ES-I3 (cell line): ENCODE results near the gene B3GAT1.
"Not testable (repeated sequence)": the region's sequence is repeated elsewhere in the genome, so short reads cannot be mapped to it uniquely, and the experiment has no call there.

Experiments
- H3K36me3 ChIP-seq: 2 replicates; pipeline ENCODE4 v1.6.1; 2013; ENCODE audit warnings: mild to moderate bottlenecking, low read length, control low read depth, moderate library complexity; ENCODE audit not compliant: insufficient read depth
- H3K4me1 ChIP-seq: 2 replicates; pipeline ENCODE4 v1.6.1; 2013; ENCODE audit warnings: mild to moderate bottlenecking, control low read depth, low read length; ENCODE audit not compliant: insufficient read depth
- H3K9ac ChIP-seq: 2 replicates; pipeline ENCODE4 v1.6.1; 2013; ENCODE audit warnings: low read depth, mild to moderate bottlenecking, low read length, moderate library complexity
- H3K9me3 ChIP-seq: 2 replicates; pipeline ENCODE4 v1.6.1; 2013; ENCODE audit warnings: mild to moderate bottlenecking, low read length, moderate library complexity; ENCODE audit not compliant: control insufficient read depth, insufficient read depth

The B3GAT1 gene

DNA sequence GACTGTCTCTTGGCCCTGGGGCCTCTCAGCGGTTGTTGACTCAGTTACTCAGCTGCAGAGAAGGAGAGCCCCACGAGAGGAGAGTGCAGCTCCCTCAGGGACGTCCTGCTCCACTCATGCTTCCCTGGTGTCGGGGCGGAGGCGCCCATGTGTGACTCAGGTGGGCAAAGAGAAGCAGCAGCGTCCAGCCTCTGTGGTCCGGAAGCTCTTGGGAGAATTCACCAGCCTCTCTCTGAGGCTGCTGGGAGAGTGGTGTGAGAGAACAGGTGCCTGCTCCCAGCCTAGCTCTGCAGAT is 54.5 kb downstream of the B3GAT1 start:
- Histone ChIP-seq H3K4me1 (no peaks in the 10 kb centered on the region), H3K36me3 (no peaks in the 10 kb centered on the region), H3K9ac (no peak overlapping the region), H3K9me3 (no peaks in the 10 kb centered on the region)

DNA sequence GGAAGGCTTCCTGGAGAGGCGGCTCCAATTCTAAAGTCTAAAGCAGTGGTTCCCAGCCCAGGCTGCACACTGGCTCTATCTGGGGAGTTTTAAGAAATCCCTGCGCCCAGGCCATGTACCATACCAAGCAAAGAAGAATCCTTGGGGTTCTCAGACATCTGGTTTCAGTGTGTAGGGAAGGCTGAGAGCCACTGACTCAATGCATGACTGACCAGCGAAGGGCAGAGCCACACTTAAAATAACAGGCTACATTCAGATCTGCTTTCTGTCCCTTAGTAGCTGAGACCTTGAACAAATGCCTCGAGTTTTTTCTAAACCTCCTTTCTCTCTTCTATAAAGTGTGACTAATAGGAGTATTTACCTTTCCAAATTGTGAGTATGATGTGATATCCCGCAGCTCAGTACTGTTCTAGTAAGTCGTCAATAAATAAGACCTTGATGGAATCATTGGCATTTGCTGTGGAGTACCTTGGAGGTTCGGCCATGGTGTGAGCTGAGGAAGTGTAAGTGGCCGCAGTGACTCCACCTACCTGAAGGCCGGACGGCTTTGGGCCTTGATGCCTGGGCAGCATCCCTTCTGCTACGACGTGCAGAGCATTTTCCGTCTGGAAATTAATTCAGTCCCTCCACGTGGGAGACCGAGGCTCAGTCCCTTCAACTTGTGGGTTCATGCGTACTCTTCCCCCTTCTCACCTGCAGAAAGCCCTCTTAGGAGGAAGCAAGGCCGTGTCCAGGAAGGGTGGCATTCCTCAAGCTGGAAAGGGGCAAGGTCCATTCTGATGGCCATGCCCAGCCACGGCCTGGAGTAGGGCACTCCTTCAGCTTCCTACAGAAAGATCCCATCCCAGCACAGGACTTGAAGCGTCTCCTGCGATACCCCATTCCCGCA is 55.1 kb downstream of the B3GAT1 start:
- Histone ChIP-seq H3K9me3 (no peaks in the 10 kb centered on the region), H3K36me3 (no peaks in the 10 kb centered on the region), H3K4me1 (no peaks in the 10 kb centered on the region), H3K9ac (no peak overlapping the region)

GRCh38 chr11:134355656-134356055 is 56.4 kb downstream of the B3GAT1 start:
- H3K9ac ChIP-seq: no peak overlapping the region
- no peaks in the 10 kb centered on the region for H3K9me3 ChIP-seq
- no peaks in the 10 kb centered on the region for H3K4me1 ChIP-seq
- no peaks in the 10 kb centered on the region for H3K36me3 ChIP-seq

DNA sequence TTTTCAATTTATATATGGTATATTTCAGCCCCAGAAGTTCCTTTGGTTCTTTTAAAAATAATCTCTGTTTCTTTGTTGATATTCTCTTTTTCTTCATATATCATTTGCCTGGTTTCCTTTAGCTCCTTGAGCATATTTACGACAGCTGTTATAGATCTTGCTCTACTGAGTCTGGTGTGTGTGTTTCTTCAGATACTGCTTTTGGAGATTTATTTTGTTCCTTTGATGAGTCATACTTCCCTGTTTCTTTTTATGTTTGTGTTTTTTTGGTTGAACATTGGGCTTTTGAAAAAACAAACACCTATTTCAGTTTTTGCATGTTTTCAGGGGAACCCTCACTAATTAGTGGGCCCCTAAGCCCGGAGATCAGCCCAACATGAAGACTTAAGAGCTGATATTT is 56.9 kb downstream of the B3GAT1 start:
- Histone ChIP-seq H3K9ac (no peak overlapping the region), H3K36me3 (no peaks in the 10 kb centered on the region), H3K9me3 (no peaks in the 10 kb centered on the region), H3K4me1 (no peaks in the 10 kb centered on the region)

DNA sequence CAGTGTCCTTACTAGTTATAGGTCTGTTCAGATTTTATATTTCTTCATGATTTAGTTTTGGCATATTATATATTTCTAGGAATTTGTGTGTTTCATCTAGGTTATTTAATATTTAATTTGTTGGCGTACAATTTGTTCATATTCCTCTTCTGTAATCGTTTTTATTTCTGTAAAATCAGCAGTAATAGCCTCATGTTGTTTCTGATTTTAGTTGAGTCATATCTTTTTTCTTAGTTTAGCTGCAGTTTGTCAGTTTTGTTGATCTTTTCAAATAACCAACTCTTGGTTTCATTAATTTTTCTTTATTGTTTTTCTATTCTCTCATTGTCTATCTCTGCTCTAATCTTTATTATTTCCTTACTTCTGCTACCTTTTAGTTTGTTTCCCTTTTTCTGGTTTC is 59.9 kb downstream of the B3GAT1 start:
- H3K9ac ChIP-seq: no peak overlapping the region
- H3K9me3 ChIP-seq: no peaks in the 10 kb centered on the region
- H3K4me1 ChIP-seq: peaks cover 9% of the 10 kb centered on the region; the same call in 1 of the 2 replicates
- no peaks in the 10 kb centered on the region for H3K36me3 ChIP-seq

GRCh38 chr11:134350381-134350780 is 61.7 kb downstream of the B3GAT1 start:
- H3K9ac ChIP-seq: no peak overlapping the region
- no peaks in the 10 kb centered on the region for H3K9me3 ChIP-seq
- peaks cover 9% of the 10 kb centered on the region; the same call in 1 of the 2 replicates for H3K4me1 ChIP-seq
- no peaks in the 10 kb centered on the region for H3K36me3 ChIP-seq

DNA sequence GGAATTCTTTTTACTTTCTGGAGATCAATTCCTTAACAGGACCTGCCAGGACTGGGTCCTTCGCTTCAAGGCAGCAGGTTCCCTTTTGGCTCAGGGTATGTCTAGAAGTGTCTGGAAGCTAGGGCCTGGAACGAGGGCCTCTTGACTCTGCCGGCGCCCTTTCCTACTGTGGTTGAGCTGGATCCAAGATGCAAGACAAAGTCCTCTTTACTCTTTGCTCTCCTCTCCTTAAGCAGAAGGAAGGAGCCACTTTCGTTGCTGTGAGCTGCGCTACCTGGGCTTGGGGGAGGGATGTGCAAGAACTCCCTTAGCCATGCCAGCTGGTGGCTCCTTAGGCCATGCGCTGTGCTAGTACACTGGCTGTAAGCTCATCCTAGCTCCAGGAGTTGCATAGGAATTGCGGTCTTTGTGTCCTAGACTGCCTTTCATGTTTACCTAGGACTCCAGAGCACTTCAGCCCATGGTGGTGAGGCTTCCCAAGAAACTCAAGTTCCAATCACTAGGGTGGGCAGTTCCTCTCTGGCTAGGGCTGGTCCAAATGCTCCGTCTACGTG is 62.2 kb downstream of the B3GAT1 start:
- H3K9me3 ChIP-seq: no peaks in the 10 kb centered on the region
- no peak overlapping the region for H3K9ac ChIP-seq
- peaks cover 9% of the 10 kb centered on the region; the same call in 1 of the 2 replicates for H3K4me1 ChIP-seq
- H3K36me3 ChIP-seq: no peaks in the 10 kb centered on the region

DNA sequence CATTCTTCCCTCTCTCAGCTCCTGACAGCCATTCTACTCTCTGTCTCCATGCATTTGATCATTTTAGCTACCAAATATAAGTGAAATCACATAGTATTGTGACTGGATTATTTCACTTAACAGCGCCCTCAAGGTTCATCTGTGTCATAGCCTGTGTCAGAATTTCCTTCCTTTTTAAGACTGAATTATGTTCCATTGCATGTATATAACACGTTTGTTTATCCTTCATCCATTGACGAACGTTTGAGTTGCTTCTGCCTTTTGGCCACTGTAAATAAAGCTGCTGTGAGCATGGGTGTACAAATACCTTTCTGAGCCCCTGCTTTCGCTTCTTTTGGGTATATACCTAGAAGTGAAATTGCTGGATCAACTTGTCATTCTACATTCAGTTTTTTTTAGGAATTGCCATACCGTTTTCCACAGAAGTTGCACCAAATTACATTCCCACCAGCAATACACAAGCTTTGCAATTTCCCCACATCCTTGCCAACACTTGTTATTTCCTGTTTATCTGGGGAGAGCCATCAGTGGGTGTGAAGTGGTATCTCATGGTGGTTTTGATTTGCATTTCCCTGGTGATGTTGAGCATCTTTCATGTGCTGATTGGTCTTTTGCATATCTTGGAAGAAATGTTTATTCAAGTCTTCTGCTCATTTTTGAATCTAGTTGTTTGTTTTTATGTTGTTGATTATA is 62.8 kb downstream of the B3GAT1 start:
- peaks cover 9% of the 10 kb centered on the region; the same call in 1 of the 2 replicates for H3K4me1 ChIP-seq
- H3K36me3 ChIP-seq: no peaks in the 10 kb centered on the region
- H3K9ac ChIP-seq: no peak overlapping the region
- H3K9me3 ChIP-seq: no peaks in the 10 kb centered on the region

- Histone ChIP-seq H3K9ac (no peak overlapping the region), H3K9me3 (no peaks in the 10 kb centered on the region), H3K4me1 (peaks cover 9% of the 10 kb centered on the region; the same call in 1 of the 2 replicates), H3K36me3 (no peaks in the 10 kb centered on the region)
These were observed 64.6 kb downstream of the B3GAT1 start for GRCh38 chr11:134347441-134347840.

DNA sequence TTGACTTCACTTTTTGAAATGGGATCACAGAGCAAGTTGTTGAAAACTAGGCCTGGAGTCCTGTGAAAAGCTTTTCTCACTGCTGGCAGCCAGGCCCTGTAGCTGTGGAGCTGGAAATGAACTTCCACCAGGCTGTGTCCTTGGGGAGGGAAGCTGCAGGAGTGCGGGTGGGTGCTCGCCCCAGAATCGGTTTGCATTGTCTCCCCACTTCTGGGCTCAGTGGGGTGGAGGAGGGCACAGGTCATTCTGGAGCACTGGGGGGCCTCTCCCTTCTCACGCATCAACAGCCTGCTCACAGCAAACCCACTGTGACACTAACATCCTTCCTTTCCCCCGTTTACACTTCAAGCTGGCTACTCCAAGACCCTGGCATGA is 65.1 kb downstream of the B3GAT1 start:
- Histone ChIP-seq H3K36me3 (no peaks in the 10 kb centered on the region), H3K9me3 (no peaks in the 10 kb centered on the region), H3K4me1 (peaks cover 9% of the 10 kb centered on the region; the same call in 1 of the 2 replicates), H3K9ac (no peak overlapping the region)

- Histone ChIP-seq H3K9ac (no peak overlapping the region), H3K9me3 (no peaks in the 10 kb centered on the region), H3K4me1 (peaks cover 9% of the 10 kb centered on the region; the same call in 1 of the 2 replicates), H3K36me3 (no peaks in the 10 kb centered on the region)
These were observed 65.7 kb downstream of the B3GAT1 start for GRCh38 chr11:134346101-134346975.

- no peak overlapping the region for H3K9ac ChIP-seq
- H3K9me3 ChIP-seq: no peaks in the 10 kb centered on the region
- H3K36me3 ChIP-seq: no peaks in the 10 kb centered on the region
- H3K4me1 ChIP-seq: peaks cover 9% of the 10 kb centered on the region; the same call in 1 of the 2 replicates
These were observed 66.8 kb downstream of the B3GAT1 start for GRCh38 chr11:134345237-134345550.

GRCh38 chr11:134344497-134345236 is 67.4 kb downstream of the B3GAT1 start:
- H3K36me3 ChIP-seq, H3K9me3 ChIP-seq, H3K9ac ChIP-seq, H3K4me1 ChIP-seq: not testable (repeated sequence)

DNA sequence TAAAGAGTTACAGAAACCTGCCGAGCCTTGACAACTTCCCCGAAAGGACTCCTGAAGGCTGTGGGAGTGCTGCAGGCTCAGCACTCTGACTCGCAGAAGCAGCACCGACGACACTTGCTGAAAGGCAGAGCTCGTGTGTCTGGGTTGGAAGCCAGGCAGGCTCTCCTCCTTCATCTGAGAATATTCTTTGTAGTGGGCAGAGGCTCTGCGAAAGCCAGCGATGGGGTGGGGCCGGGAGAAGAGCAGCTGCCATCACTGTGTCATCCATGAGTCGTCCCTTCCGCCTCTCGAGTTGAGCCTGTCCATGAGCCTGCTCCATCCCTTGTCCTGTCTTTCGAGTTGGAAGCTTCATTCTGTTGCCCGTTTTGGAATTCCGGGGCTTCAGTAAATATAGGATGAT is 68.4 kb downstream of the B3GAT1 start:
- Histone ChIP-seq H3K36me3 (no peaks in the 10 kb centered on the region), H3K9ac (no peak overlapping the region), H3K4me1 (no peaks in the 10 kb centered on the region), H3K9me3 (no peaks in the 10 kb centered on the region)
